ENCODE data around the gene PRKRIP1.

The PRKRIP1 gene

DNA sequence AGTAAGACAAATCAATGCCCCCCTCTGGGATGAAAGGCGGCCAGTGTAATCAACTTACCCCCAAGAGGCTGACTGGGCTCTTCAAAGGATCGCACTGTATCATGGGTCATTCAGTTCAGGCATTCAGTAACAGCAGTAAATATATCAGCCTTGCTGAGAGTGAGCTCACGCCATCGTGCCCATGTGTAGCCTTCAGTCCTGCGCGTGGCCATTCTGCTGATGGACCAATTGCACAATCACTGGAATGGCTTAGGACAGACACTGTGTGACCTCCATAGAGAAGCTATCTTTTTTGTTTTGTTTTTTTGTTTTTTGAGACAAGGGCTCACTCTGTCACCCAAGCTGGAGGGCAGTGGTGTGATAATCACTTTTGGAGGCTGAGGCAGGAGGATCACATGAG is 9.1 kb upstream of the PRKRIP1 start:
- no peak for DNase-seq (ENCODE audit: low read depth)
- H3K4me3 ChIP-seq (ENCODE audit: low read depth, low read length), result no peak overlapping the region
- TF ChIP-seq, protein P1, sequence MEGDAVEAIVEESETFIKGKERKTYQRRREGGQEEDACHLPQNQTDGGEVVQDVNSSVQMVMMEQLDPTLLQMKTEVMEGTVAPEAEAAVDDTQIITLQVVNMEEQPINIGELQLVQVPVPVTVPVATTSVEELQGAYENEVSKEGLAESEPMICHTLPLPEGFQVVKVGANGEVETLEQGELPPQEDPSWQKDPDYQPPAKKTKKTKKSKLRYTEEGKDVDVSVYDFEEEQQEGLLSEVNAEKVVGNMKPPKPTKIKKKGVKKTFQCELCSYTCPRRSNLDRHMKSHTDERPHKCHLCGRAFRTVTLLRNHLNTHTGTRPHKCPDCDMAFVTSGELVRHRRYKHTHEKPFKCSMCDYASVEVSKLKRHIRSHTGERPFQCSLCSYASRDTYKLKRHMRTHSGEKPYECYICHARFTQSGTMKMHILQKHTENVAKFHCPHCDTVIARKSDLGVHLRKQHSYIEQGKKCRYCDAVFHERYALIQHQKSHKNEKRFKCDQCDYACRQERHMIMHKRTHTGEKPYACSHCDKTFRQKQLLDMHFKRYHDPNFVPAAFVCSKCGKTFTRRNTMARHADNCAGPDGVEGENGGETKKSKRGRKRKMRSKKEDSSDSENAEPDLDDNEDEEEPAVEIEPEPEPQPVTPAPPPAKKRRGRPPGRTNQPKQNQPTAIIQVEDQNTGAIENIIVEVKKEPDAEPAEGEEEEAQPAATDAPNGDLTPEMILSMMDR (IDR thresholded peaks at IDR 0.05; ENCODE audit: control insufficient read depth, extremely low read depth, insufficient read depth), result no peak

DNA sequence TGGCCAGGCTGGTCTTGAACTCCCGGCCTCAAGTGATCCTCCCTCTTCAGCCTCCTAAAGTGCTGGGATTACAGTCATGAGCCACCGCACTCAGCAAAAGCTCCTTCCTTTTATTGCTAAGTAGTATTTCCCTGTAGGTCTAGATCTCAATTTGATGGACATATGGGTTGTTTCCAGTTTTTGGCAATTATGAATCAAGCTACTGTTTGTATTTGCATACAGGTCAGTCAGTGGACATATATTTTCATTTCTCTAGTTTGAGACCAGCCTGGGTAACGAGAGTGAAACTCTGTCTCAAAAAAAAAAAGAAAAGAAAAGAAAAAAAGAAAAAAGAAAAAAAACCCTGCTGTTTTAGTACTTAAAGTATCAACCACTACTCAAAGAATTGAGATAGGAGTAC is 6.4 kb upstream of the PRKRIP1 start:
- H3K4me3 ChIP-seq (ENCODE audit: low read depth, low read length), result no peak overlapping the region

DNA sequence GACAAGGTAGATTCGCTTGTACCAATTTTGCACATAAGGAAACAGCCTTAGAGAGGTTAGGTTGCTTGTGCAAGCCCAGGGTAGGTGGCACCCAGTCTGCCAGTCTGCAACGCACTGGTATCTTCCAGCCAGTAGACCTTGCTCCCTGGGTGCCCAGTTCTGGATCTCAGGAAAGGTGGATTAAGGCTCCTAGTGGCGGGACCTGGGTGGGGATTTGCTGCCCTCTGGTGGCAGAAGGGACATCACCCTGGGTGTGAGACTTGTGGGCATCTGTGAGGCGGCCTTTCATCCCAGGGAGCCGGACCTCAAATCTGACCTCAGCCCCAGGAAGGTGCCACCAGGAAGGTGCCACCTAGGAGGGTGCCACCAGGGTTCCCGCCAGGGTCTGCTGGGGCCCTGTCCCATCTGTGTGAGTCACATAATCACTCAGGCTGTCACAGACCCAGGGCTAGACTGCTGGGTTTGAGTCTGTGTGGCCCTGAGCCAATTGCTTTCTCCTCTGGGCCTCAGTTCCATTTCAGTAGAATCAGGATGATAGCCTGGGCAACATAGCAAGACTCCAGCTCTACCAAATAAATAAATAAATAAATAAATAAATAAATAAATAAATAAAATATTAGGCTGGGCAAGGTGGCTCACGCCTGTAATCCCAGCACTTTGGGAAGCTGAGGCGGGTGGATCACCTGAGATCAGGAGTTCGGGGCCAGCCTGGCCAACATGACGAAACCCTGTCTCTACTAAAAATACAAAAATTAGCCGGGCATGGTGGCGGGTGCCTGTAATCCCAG is 5.3 kb upstream of the PRKRIP1 start:
- H3K4me3 ChIP-seq (ENCODE audit: low read depth, low read length), result no peak overlapping the region
- peak; percentile 30 for DNase-seq (ENCODE audit: low read depth)
- TF ChIP-seq, protein P1 (IDR thresholded peaks at IDR 0.05; ENCODE audit: control insufficient read depth, extremely low read depth, insufficient read depth), result peak; percentile 84

More for the DNA sequence above, 6.4 kb upstream of the PRKRIP1 start:
- TF ChIP-seq, protein P1 (IDR thresholded peaks at IDR 0.05; ENCODE audit: control insufficient read depth, extremely low read depth, insufficient read depth), result no peak
- no peak for DNase-seq (ENCODE audit: low read depth)

DNA sequence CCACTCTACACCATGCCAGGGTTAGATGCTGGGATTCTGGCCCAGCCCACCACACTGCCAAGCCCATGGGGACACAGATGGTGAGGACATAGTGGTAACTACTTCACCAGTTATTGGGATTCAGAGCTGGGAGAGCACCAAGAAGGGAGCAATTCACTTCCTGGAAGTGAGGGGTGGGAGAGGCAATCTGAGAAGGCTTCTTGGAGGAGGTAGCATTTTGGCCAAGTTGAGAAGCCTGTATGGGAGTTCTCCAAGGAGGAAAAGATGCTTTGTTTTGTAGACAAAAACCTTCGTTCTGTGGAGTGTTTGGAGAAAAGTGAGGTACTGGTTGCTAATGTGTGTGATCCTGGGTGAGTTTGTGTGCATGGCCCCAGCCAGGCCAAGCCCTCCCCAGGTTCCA is 3.8 kb upstream of the PRKRIP1 start:
- no peak overlapping the region for H3K4me3 ChIP-seq (ENCODE audit: low read depth, low read length)
- DNase-seq (ENCODE audit: low read depth), result no peak
- TF ChIP-seq, protein P1 (IDR thresholded peaks at IDR 0.05; ENCODE audit: control insufficient read depth, extremely low read depth, insufficient read depth), result no peak

DNA sequence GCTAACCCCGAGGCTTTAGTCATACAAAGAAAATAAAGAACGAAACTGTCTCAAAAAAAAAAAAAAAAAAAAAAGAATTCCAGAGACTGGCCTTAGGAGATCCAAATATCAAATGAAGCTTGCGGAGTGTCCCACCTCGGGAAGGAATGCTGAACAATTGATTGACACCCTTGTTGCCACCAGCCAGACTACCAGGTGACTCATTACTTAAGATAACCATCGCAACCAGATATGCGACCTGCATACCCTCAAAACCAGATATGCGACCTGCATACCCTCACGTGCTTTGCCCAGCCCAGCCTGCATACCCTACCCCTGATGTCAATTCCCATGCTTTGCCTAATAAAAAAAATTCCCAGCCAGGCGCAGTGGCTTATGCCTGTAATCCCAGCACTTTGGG is 2.7 kb upstream of the PRKRIP1 start:
- DNase-seq (ENCODE audit: low read depth), result no peak
- no peak overlapping the region for H3K4me3 ChIP-seq (ENCODE audit: low read depth, low read length)
- TF ChIP-seq, protein P1 (IDR thresholded peaks at IDR 0.05; ENCODE audit: control insufficient read depth, extremely low read depth, insufficient read depth), result no peak

DNA sequence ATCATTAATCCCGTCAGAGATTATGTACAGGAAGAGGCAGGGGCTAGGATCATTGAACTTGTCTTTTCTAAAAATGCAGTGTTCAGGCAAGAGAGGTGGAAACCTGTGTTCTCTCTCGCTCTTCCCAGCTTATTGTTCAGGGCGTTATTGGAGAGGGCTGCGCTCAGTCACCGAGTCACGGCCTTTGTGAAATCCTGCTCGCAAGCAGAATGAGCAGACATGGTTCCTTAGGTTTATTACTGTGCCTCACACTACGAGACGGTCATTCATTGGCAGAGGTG is 631 bp upstream of the PRKRIP1 start:
- H3K4me3 ChIP-seq (ENCODE audit: low read depth, low read length), result peak overlapping the region; percentile 100
- TF ChIP-seq, protein P1 (IDR thresholded peaks at IDR 0.05; ENCODE audit: control insufficient read depth, extremely low read depth, insufficient read depth), result no peak
- no peak for DNase-seq (ENCODE audit: low read depth)

DNA sequence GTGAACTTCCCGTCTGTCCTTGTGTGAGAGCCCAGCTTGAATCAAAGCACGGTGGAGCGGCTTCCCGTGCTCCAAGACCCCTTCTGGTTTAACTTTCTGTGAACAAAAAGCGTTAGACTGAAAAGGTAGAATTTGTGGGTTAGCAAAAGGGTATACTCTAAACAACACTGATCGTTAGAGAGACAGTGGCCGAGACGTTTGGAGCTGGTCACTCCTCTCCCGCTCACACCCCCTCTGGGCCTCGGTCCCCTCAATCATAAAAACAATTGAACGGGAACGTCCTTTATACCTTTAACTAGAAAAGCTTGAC is 502 bp downstream of the PRKRIP1 start:
- peak overlapping the region; percentile 100 for H3K4me3 ChIP-seq (ENCODE audit: low read depth, low read length)
- DNase-seq (ENCODE audit: low read depth), result no peak
- TF ChIP-seq, protein P1 (IDR thresholded peaks at IDR 0.05; ENCODE audit: control insufficient read depth, extremely low read depth, insufficient read depth), result no peak
